ENCODE measurements around the gene FOXK2. TPM values are rescaled to one million over a fixed set of nuclear protein-coding genes. Genes with fewer than 3 reads are reported as not detected.

FOXK2 gene
- total RNA-seq, 1 donor from 2014 or later: 49.5 TPM

DNA sequence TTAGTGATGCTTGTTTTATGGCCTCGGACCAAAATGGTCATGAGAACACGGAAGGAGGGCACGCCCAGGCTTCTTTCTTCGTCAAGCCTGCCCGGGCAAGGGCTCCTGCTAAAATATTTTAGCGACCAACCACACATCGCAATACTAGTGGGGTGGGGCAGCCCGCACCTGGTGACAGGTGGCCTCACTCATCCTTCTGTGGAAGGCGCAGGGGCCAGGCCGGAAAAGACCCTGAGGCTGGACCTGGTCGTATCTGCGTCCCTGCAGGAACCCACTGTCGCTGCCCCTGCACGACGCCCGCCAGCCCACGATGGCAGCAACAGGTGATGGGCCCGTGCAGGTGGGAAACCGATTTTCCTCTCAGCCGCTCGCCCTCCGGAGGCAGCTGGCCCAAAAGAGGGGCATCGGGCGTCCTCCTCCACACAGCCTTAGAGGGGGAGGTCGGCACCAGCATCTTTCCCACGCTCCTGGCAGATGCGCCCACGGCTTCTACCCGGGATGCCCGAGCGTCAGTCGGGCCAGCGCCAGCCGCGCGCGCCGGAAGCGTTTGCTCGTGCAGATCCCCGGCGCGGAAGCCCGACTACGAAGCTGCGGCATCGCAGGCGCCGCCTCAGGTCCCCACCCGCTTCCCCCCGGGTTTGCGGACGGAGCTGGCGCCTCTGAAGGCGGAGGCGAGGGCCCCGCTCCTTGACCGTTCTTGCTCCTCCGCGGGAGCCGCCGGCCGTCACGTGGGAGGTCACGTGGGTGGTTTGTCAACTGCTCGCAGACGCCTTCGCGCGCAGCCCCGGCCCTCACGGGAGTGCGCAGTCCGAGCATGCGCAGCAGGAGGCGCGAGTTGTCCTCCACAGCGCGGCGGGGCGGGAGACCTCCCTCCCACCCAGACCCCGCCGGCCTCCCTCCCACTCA, 22.8 kb upstream of the FOXK2 start:
- H3K9me3 Mint-ChIP-seq (ENCODE audit: low read depth): no peaks in the 10 kb centered on the region
- peak; percentile 99 for DNase-seq (ENCODE audit: low spot score)
- H3K4me1 Mint-ChIP-seq (ENCODE audit: low read depth): peaks cover 32% of the 10 kb centered on the region
- peak overlapping the region; percentile 82 for H3K4me3 Mint-ChIP-seq (ENCODE audit: unreplicated experiment)
- TF ChIP-seq, protein P1, sequence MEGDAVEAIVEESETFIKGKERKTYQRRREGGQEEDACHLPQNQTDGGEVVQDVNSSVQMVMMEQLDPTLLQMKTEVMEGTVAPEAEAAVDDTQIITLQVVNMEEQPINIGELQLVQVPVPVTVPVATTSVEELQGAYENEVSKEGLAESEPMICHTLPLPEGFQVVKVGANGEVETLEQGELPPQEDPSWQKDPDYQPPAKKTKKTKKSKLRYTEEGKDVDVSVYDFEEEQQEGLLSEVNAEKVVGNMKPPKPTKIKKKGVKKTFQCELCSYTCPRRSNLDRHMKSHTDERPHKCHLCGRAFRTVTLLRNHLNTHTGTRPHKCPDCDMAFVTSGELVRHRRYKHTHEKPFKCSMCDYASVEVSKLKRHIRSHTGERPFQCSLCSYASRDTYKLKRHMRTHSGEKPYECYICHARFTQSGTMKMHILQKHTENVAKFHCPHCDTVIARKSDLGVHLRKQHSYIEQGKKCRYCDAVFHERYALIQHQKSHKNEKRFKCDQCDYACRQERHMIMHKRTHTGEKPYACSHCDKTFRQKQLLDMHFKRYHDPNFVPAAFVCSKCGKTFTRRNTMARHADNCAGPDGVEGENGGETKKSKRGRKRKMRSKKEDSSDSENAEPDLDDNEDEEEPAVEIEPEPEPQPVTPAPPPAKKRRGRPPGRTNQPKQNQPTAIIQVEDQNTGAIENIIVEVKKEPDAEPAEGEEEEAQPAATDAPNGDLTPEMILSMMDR (IDR thresholded peaks at IDR 0.05): no peak
- H3K27ac Mint-ChIP-seq (ENCODE audit: unreplicated experiment): peak overlapping the region; percentile 54
- no peaks in the 10 kb centered on the region for H3K27me3 Mint-ChIP-seq (ENCODE audit: low read depth)
- no peaks in the 10 kb centered on the region for H3K36me3 Mint-ChIP-seq (ENCODE audit: low read depth)

DNA sequence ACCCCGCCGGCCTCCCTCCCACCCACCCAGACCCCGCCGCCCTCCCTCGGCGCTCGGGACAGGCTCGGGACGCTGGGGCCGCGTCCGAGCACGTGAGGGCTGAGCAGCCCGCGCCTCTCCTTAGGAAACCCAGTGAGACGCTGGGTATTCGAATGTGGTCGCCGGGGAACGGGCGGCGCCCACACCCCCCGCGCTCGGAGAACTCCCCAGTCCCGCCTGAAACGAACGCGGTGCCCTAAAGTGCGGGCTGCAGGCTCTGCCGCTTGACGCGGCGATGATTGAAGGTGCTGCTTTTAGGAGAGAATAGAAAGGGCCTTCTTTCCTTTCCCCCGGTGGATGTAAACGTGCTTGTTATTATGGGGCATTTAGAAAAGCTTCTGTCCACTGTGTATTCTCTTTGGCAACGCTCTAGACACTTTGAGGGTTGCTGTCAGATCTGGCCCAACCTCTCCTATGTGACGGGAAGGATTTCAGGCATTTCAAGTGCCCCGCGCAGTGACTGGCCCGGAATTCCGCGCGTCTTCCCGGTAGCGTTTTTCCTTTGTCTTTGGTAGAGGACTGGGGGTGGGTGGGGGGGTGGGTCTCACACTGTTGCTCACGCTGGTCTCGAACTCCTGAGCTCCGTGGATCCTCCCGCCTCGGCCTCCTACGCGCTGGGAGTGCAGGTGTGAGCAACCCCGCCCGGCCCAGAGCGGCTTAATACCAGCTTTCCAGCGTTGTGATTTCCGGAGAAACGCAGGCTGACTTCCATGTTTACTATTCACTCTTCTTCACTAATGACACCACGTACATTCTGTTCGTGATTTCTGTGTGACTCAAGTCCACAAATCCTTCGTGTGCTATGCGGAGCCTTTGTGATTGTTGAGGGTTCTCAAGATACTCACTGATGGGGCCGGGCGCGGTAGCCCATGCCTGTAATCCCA, 21.8 kb upstream of the FOXK2 start:
- Mint-ChIP-seq H3K4me3 (ENCODE audit: unreplicated experiment) (peak overlapping the region; percentile 82), H3K27me3 (ENCODE audit: low read depth) (no peaks in the 10 kb centered on the region), H3K27ac (ENCODE audit: unreplicated experiment) (peak overlapping the region; percentile 85), H3K36me3 (ENCODE audit: low read depth) (no peaks in the 10 kb centered on the region), H3K4me1 (ENCODE audit: low read depth) (peaks cover 27% of the 10 kb centered on the region), H3K9me3 (ENCODE audit: low read depth) (no peaks in the 10 kb centered on the region)
- TF ChIP-seq, protein P1 (IDR thresholded peaks at IDR 0.05): no peak
- no peak for DNase-seq (ENCODE audit: low spot score)

DNA sequence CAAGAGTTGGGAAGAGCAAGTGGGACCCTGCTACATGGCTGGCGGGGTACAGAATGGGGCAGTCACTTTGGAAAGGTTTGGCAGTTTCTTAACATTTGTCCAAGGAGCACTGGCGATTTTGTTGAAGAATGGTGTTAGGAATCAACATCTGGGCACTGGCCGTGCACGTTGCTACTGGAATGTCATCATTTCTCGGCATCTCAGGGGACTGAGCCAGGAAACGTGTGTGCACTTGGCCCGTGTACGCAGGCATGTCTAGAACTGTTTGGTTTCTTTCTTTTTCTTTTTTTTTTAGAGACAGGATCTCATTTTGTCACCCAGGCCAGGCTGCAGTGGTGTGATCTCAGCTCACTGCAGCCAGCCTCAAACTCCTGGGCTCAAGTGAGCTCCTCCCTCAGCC, 17.3 kb upstream of the FOXK2 start:
- DNase-seq (ENCODE audit: low spot score): no peak
- Mint-ChIP-seq H3K4me3 (ENCODE audit: unreplicated experiment) (no peak overlapping the region), H3K4me1 (ENCODE audit: low read depth) (peaks cover 8% of the 10 kb centered on the region), H3K27me3 (ENCODE audit: low read depth) (no peaks in the 10 kb centered on the region), H3K9me3 (ENCODE audit: low read depth) (no peaks in the 10 kb centered on the region), H3K36me3 (ENCODE audit: low read depth) (no peaks in the 10 kb centered on the region), H3K27ac (ENCODE audit: unreplicated experiment) (no peak overlapping the region)
- TF ChIP-seq, protein P1 (IDR thresholded peaks at IDR 0.05): no peak

DNA sequence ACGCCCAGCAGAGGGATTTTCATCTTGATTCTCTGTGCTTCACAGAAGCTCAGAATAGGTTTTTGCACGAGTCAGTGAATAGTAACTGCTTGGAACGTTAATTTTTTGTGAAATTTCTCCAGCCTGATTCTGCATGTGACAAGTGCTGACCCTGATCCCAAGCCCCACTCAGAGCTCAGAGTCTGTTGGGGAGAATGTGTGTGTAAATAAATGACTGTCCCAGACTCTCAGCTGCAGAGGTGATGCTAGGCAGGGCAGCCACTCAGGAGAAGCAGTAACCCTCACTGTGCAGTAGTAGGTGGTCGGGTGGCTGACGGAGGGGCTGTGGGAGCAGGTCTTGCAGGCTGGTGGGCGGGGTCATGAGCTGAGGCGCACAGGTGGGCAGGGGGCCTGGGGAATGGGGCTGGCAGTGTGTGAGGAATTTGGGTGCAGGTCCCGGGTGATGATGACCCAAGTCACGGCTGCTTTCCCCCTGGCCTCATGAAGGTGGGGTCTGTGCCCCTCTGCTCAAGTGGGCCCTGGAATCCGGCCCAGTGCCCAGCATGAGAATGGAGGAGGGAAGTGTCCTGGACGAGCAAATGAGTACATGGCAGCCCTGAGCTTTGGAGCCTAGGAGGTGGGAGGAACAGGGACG, 16.3 kb upstream of the FOXK2 start:
- peaks cover under 1% of the 10 kb centered on the region for H3K4me1 Mint-ChIP-seq (ENCODE audit: low read depth)

More for the DNA sequence above, 16.3 kb upstream of the FOXK2 start:
- Mint-ChIP-seq H3K4me3 (ENCODE audit: unreplicated experiment) (no peak overlapping the region), H3K36me3 (ENCODE audit: low read depth) (no peaks in the 10 kb centered on the region), H3K27ac (ENCODE audit: unreplicated experiment) (no peak overlapping the region), H3K9me3 (ENCODE audit: low read depth) (no peaks in the 10 kb centered on the region), H3K27me3 (ENCODE audit: low read depth) (no peaks in the 10 kb centered on the region)
- TF ChIP-seq, protein P1 (IDR thresholded peaks at IDR 0.05): no peak
- no peak for DNase-seq (ENCODE audit: low spot score)
